GM19452 (cell line): ENCODE data around the gene DMD.

ENCODE experiments used
- ATAC-seq: cut with Tn5 transposase; IDR thresholded peaks from one replicate; pipeline ENCODE4 v1.9.1; 2021; ENCODE audit not compliant: unreplicated experiment

DMD gene

DNA sequence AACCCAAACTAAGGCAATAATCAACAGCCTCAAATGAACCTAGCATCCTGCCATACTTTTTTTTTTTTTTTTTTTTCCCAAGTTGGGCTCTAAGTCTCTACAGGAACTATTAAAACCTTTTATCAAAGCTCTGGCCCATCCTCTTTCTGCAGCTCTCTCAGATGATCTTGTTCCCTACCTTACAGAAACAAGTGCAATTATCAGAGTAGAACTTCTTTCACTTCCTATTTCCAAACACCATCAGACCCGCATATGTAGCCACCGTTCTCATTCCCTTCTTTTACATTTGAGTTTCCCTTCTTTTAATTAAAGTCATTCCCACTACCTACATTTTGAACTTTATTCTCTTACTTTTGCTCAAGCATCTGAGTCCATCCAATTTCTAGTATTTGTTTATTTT, 690.6 kb downstream of the DMD start:
- no peak for ATAC-seq

GRCh38 chrX:32514986-32515385, 696.4 kb downstream of the DMD start:
- ATAC-seq = peak; percentile 82

- no peak for ATAC-seq
These were observed 709.7 kb downstream of the DMD start for GRCh38 chrX:32501606-32502005.

DNA sequence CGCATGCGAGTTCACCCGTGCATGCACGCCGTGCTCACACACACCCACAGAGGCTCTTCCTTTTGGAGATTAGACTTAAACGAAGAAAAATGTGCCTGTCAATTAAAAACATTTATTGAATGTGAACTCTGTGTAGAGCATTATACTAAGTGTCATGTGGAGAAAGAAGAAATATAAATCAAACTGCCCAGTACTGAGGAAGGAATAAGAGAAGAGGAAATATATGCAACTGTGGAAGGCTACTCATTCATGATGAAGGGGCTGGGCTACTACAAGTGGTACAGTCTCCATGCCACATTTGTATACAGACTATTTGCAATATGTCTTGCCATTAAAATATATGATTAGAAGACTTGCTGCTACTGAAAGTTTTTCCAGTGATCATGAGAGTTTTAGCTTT, 714.7 kb downstream of the DMD start:
- ATAC-seq = no peak

GRCh38 chrX:32495855-32496254, 715.5 kb downstream of the DMD start:
- no peak for ATAC-seq

DNA sequence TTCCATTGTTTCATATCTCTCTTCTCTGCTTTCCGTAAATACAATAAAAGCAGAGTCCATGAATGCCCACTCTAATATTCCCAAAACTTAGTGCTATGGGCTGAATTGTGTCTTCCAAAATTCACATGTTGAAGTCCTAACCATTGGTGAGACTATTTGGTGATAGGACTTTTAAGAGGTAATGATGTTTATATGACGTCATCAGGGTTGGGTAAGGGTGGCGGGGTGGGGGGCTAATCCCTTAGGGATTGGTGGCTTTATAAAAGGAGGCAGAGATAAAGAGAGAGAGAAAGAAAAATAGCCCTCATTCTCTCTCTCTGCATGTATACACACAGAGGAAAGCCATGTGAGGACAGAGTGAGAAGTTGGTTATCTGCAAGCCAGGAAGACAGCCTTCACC, 722.2 kb downstream of the DMD start:
- ATAC-seq = no peak

DNA sequence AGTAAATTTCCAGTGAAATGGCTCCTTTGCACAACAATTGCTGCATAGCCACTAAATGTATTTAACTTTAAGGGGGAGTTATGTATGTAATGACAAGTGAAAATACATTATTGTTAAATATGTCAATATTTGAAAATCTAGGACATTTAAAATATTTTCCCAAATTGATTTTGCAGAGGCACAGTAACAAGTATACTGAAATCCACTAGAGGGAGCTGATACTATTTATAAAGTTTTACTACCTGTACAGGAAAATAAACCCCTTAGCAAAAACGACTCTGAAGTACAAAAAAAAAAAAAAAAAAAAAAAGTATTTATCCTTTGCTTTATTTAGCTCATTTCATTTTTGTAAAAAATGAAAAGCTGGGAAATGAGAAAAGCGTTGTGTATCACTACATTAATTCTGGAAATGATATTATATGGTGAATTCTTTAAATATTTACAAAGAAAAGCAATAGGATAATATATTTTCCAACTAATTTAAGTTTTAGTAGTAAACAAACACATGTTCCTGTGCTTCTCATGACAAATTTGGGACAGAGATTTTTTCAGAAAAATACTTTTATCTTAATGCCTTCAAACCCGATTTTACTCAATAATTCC, 727.7 kb downstream of the DMD start:
- ATAC-seq = no peak

- ATAC-seq = no peak
These were observed 731.3 kb downstream of the DMD start for GRCh38 chrX:32480019-32480418.

DNA sequence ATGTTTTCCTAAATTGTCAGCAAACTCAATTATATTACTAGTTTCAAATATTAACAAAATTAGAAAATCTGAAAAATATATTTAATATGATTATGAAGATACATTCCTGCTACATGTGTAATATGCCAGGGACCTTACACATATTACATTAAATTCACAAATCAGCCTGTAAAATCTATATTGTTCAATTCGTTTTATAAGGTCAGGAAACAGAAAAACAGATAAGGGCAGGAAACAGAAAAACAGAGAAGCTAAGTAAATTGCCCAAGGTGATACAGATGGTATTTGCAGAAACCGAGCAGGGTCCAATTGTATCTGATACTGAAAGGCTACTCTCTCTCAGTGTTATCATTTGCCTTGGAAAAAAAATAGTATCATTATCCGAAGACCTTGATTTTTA, 739.0 kb downstream of the DMD start:
- ATAC-seq = no peak

DNA sequence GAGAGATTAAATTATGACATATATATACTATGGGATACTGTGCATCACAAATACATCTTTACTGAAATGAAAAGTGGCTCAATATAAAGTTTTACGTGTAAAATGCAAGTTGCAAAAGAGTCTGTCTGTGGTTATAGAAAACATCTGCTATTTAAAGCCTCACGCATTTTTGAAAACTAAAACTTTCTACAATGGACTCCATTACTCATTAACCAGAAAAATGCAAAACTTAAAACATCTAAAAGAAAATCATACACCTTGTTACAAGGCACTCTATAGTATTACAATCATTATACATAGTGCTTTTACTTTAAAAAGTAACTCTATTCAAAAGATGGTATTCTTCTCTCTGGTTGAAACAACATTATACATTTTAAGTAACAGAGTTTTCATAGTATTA, 755.6 kb downstream of the DMD start:
- no peak for ATAC-seq

GRCh38 chrX:32451954-32452695, 759.2 kb downstream of the DMD start:
- no peak for ATAC-seq

- no peak for ATAC-seq
These were observed 762.4 kb downstream of the DMD start for GRCh38 chrX:32448945-32449344.

DNA sequence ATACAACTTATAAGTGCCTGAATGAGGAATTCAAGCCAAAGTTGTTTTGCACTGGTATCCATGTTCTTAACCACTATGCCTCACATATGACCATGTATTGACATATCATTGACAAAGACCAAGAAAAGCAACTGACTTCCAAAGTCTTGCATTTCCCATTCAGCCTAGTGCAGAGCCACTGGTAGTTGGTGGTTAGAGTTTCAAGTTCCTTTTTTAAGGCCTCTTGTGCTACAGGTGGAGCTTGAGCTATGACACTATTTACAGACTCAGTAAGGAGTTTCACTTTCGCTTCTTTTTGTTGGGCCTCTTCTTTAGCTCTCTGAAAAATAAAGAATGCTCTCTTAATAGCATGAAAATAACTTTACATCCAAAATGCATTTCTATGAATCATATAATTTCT, 763.0 kb downstream of the DMD start:
- ATAC-seq = peak; percentile 99

- ATAC-seq = no peak
These were observed 763.7 kb downstream of the DMD start for GRCh38 chrX:32447640-32448039.

GRCh38 chrX:32443841-32444240, 767.5 kb downstream of the DMD start:
- ATAC-seq = no peak

GRCh38 chrX:32421266-32421665, 790.1 kb downstream of the DMD start:
- ATAC-seq = no peak

DNA sequence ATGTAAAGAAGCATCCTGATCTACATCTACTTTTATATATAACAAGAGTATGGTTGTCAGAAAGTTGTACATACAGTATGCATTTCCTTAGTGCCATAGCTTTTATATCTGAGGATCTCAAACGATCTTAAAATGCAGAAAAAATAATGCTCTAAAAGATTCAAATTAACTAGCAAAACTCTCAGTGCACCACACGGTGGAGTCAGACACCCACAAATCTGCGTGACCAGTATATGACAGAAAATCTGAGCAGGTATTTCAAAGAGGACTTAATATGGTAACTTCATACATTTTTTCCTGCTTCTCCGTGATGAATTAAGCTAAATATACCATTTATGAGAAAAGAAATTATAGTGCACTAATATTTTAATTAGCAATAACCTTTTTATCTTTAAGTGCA, 803.0 kb downstream of the DMD start:
- ATAC-seq = no peak

DNA sequence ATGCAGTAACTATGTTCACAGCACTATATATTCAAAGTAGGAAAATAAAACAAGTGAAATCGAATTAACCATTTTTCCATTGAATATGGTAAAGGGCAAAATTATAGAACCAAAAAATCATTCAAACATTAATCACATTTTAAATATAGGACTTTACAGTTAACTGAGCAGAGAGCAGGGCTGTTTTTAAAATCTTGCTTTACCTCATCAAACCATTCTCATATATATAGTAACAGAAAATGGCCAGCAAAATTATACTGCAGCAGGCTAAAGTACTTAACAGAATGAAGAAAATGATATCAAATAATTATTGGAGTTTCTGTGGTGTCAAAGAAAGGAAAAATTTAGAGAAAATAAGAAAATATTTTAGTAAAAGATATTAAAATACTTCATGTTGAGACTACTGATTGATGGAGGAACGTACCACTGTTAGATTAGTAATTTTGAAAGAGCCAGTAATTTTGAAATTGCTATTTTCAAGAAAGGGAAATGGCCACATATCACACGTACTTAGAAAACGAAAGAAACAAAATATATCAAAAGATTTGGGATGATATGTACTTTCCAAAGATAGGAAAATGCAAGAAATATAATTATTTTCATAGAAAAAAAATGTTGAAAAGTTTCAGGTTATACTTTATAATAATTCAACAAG, 813.7 kb downstream of the DMD start:
- peak; percentile 67 for ATAC-seq

GRCh38 chrX:32395878-32396277, 815.5 kb downstream of the DMD start:
- ATAC-seq = no peak

- no peak for ATAC-seq
These were observed 818.7 kb downstream of the DMD start for GRCh38 chrX:32392655-32393054.

GRCh38 chrX:32370456-32371205, 840.7 kb downstream of the DMD start:
- ATAC-seq = no peak
